GM23248 (cell line): ENCODE data around the gene PKNOX2.

ENCODE experiments used
- EZH2 ChIP-seq: fragments of 200-600 bp; sonication (generic); IDR thresholded peaks from 2 replicates; pipeline ENCODE4 v1.6.1; 2018; ENCODE audit warnings: antibody characterized with exemption, mild to moderate bottlenecking; ENCODE audit not compliant: insufficient read depth, poor library complexity, severe bottlenecking
- EZH2phosphoT487 ChIP-seq: fragments of 200-600 bp; sonication (generic); IDR thresholded peaks from 2 replicates; pipeline ENCODE4 v1.6.1; 2018; ENCODE audit warnings: antibody characterized with exemption, moderate library complexity, mild to moderate bottlenecking, low read depth; ENCODE audit not compliant: insufficient read depth

DNA sequence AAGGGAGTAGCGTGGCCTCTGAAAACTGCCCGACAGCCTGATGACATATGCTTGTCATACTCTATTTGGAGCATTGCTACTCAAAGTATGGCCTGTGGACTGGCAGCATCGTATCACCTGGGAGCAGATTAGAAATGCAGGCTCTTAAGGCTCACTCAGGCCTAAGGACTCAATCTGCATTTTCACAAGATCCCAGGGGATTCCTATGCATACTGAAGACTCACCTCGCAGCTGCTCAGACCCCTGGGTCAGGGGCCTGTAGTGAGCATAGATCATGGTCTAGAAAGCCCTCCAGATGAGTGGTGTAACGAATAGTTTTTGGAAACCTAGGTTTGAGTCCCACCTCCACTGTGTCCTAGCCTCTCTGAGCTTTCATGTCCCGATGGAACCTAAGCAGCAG lies 205.3 kb downstream of the PKNOX2 start:
- no peak for TF ChIP-seq EZH2
- no peak for TF ChIP-seq EZH2phosphoT487
